ENCODE measurements around the gene TMEM233. TPM values are rescaled to one million over a fixed set of nuclear protein-coding genes. Genes with fewer than 3 reads are reported as not detected.

Gene TMEM233
- total and polyA plus RNA-seq, 9 of the 15 experiments (the other 6 are each of a cell fraction or from before 2014, with no cell fraction given), result 0.04 to 0.17 (median 0.07) TPM; not detected in 2

DNA sequence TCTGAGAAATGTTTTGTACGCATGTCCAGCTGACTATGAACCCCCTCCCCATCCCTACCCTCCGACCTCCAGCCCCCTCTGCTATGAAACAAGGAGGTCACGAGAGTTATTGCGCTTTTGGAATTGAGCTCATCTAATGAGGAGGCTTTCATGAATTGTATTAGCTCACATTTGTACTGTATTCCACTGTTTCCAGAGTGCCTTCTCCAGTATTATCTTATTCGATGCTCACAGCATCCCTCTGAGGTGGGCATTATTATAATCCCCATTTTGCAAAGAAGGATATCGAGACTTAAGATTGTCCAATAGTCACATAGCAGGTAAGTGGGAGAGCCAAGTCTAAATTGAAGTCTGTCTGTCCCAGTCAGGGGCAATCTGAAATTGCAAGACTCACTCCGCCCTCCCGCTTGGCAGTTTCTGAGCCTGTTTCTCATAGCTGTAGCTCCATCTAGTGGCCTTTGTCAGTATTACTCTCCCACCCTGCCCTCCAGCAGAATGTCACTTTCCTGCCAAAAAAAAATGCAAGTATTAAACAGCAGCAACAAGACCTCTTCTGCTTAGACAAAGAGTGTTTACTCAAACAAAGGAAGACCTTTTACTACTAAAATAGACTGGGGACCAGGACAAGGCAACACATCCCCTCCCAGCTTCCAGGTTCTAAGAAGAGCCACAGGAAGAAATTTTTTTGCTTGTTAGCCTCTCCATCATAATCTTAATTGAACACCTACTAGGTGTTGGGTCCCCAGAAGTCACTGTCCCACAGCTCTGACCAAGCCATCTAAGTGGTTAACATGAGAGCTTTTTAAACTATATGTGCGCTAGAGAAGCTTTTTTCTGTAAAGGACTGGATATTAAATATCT, 48.6 kb upstream of the TMEM233 start (continued):
- TF ChIP-seq, protein P1, sequence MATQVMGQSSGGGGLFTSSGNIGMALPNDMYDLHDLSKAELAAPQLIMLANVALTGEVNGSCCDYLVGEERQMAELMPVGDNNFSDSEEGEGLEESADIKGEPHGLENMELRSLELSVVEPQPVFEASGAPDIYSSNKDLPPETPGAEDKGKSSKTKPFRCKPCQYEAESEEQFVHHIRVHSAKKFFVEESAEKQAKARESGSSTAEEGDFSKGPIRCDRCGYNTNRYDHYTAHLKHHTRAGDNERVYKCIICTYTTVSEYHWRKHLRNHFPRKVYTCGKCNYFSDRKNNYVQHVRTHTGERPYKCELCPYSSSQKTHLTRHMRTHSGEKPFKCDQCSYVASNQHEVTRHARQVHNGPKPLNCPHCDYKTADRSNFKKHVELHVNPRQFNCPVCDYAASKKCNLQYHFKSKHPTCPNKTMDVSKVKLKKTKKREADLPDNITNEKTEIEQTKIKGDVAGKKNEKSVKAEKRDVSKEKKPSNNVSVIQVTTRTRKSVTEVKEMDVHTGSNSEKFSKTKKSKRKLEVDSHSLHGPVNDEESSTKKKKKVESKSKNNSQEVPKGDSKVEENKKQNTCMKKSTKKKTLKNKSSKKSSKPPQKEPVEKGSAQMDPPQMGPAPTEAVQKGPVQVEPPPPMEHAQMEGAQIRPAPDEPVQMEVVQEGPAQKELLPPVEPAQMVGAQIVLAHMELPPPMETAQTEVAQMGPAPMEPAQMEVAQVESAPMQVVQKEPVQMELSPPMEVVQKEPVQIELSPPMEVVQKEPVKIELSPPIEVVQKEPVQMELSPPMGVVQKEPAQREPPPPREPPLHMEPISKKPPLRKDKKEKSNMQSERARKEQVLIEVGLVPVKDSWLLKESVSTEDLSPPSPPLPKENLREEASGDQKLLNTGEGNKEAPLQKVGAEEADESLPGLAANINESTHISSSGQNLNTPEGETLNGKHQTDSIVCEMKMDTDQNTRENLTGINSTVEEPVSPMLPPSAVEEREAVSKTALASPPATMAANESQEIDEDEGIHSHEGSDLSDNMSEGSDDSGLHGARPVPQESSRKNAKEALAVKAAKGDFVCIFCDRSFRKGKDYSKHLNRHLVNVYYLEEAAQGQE (IDR thresholded peaks at IDR 0.05; ENCODE audit: borderline replicate concordance), result peak; percentile 66
- TF ChIP-seq, protein P1 (CRISPR knock-in tag; IDR thresholded peaks at IDR 0.05; ENCODE audit: low read depth), result no peak
- peak; percentile 68; the same call in 1 of the 2 replicates for TF ChIP-seq RB1 (IDR thresholded peaks at IDR 0.05; ENCODE audit: low read depth)

Measured in K562 (cell line).